Vagina (tissue), 2 donors: Measurements from ENCODE around the gene NSUN5.

Source experiments
- CTCF ChIP-seq, 3 experiments: fragments of 450-650 bp in 2 of 3; fragments of 200-600 bp in 1 of 3; sonication (generic) in 1 of 3; IDR thresholded peaks; one replicate each; pipeline ENCODE4 v1.5.1; 2017 to 2019; ENCODE audit warnings: antibody characterized with exemption in 3 of 3, mild to moderate bottlenecking in 2 of 3, moderate library complexity in 2 of 3
- POLR2A ChIP-seq, 2 donors: fragments of 450-650 bp; IDR thresholded peaks; one replicate each; pipeline ENCODE4 v1.6.1; 2017; ENCODE audit warnings: antibody characterized with exemption in 2 of 2, mild to moderate bottlenecking in 2 of 2, moderate library complexity in 2 of 2
- POLR2AphosphoS5 ChIP-seq, 2 donors: sonication (generic); formaldehyde crosslinking; IDR thresholded peaks; one replicate each; pipeline ENCODE4 v1.9.0; 2017; ENCODE audit warnings: antibody characterized with exemption in 2 of 2, mild to moderate bottlenecking in 2 of 2, low read depth in 1 of 2; ENCODE audit not compliant: insufficient read depth in 1 of 2

- TF ChIP-seq CTCF (IDR thresholded peaks at IDR 0.05) = no peak
- no peak for TF ChIP-seq POLR2A (IDR thresholded peaks at IDR 0.05)
- no peak for TF ChIP-seq POLR2AphosphoS5 (IDR thresholded peaks at IDR 0.05; ENCODE audit: insufficient read depth in 1 of 2, low read depth in 1 of 2)
Measured at GRCh38 chr7:73341877-73342276, 33.3 kb upstream of the NSUN5 start.
